Measurements from ENCODE around the gene TUSC1.
"Not testable (repeated sequence)": the region's sequence is repeated elsewhere in the genome, so short reads cannot be mapped to it uniquely, and the experiment has no call there.

The TUSC1 gene

GRCh38 chr9:25684321-25684720 lies 6.1 kb upstream of the TUSC1 start:
- H3K9me3 ChIP-seq (ENCODE audit: control insufficient read depth in 2 of 2, low read length in 2 of 2) = no peaks in the 10 kb centered on the region
- no peaks in the 10 kb centered on the region for H3K27me3 ChIP-seq (ENCODE audit: control insufficient read depth in 1 of 2, insufficient read depth in 2 of 2, low read length in 2 of 2)
- no peaks in the 10 kb centered on the region for H3K4me1 ChIP-seq (ENCODE audit: control insufficient read depth, insufficient read depth, low read length)
- no peak overlapping the region for H3K9ac ChIP-seq (ENCODE audit: low read length in 2 of 2)
- H3K4me3 ChIP-seq (ENCODE audit: low read length in 2 of 2) = no peak overlapping the region
- no peak overlapping the region for H3K27ac ChIP-seq (ENCODE audit: low read length)
- H3K36me3 ChIP-seq (ENCODE audit: control insufficient read depth in 2 of 2, insufficient read depth in 2 of 2, low read length in 2 of 2) = no peaks in the 10 kb centered on the region

- Histone ChIP-seq H3K27me3 (ENCODE audit: control insufficient read depth in 1 of 2, insufficient read depth in 2 of 2, low read length in 2 of 2) (no peaks in the 10 kb centered on the region), H3K27ac (ENCODE audit: low read length) (no peak overlapping the region), H3K9me3 (ENCODE audit: control insufficient read depth in 2 of 2, low read length in 2 of 2) (no peaks in the 10 kb centered on the region)
Measured at GRCh38 chr9:25681266-25681665, 3.0 kb upstream of the TUSC1 start.

GRCh38 chr9:25678846-25679360 lies 659 bp upstream of the TUSC1 start:
- Histone ChIP-seq H3K36me3 (ENCODE audit: control insufficient read depth in 2 of 2, insufficient read depth in 2 of 2, low read length in 2 of 2) (no peaks in the 10 kb centered on the region), H3K4me3 (ENCODE audit: low read length in 2 of 2) (peak overlapping the region; percentile 76 to 89), H3K9me3 (ENCODE audit: control insufficient read depth in 2 of 2, low read length in 2 of 2) (no peaks in the 10 kb centered on the region), H3K27ac (ENCODE audit: low read length) (peak overlapping the region; percentile 93), H3K27me3 (ENCODE audit: control insufficient read depth in 1 of 2, insufficient read depth in 2 of 2, low read length in 2 of 2) (no peaks in the 10 kb centered on the region), H3K4me1 (ENCODE audit: control insufficient read depth, insufficient read depth, low read length) (peaks cover 7% of the 10 kb centered on the region), H3K9ac (ENCODE audit: low read length in 2 of 2) (peak overlapping the region; percentile 72 to 91)

More at GRCh38 chr9:25681266-25681665, 3.0 kb upstream of the TUSC1 start:
- no peaks in the 10 kb centered on the region for H3K36me3 ChIP-seq (ENCODE audit: control insufficient read depth in 2 of 2, insufficient read depth in 2 of 2, low read length in 2 of 2)
- H3K4me1 ChIP-seq (ENCODE audit: control insufficient read depth, insufficient read depth, low read length) = peaks cover 7% of the 10 kb centered on the region
- no peak overlapping the region for H3K4me3 ChIP-seq (ENCODE audit: low read length in 2 of 2)
- H3K9ac ChIP-seq (ENCODE audit: low read length in 2 of 2) = no peak overlapping the region

GRCh38 chr9:25677301-25678146 lies 720 bp downstream of the TUSC1 start:
- H3K9me3 ChIP-seq (ENCODE audit: control insufficient read depth in 2 of 2, low read length in 2 of 2) = no peaks in the 10 kb centered on the region
- peak overlapping the region; percentile 87 to 89 for H3K4me3 ChIP-seq (ENCODE audit: low read length in 2 of 2)
- no peaks in the 10 kb centered on the region for H3K36me3 ChIP-seq (ENCODE audit: control insufficient read depth in 2 of 2, insufficient read depth in 2 of 2, low read length in 2 of 2)
- H3K27ac ChIP-seq (ENCODE audit: low read length) = peak overlapping the region; percentile 93
- peaks cover 7% of the 10 kb centered on the region for H3K4me1 ChIP-seq (ENCODE audit: control insufficient read depth, insufficient read depth, low read length)
- no peaks in the 10 kb centered on the region for H3K27me3 ChIP-seq (ENCODE audit: control insufficient read depth in 1 of 2, insufficient read depth in 2 of 2, low read length in 2 of 2)
- H3K9ac ChIP-seq (ENCODE audit: low read length in 2 of 2) = peak overlapping the region; percentile 72 to 91

- H3K9ac ChIP-seq (ENCODE audit: low read length in 2 of 2); H3K4me3 ChIP-seq (ENCODE audit: low read length in 2 of 2): not testable (repeated sequence)
Measured at GRCh38 chr9:25675858-25676257, 2.4 kb downstream of the TUSC1 start.

GRCh38 chr9:25658571-25658970 lies 19.7 kb downstream of the TUSC1 start:
- no peaks in the 10 kb centered on the region for H3K36me3 ChIP-seq (ENCODE audit: control insufficient read depth in 2 of 2, insufficient read depth in 2 of 2, low read length in 2 of 2)
- no peaks in the 10 kb centered on the region for H3K4me1 ChIP-seq (ENCODE audit: control insufficient read depth, insufficient read depth, low read length)
- no peak overlapping the region for H3K9ac ChIP-seq (ENCODE audit: low read length in 2 of 2)
- no peaks in the 10 kb centered on the region for H3K27me3 ChIP-seq (ENCODE audit: control insufficient read depth in 1 of 2, insufficient read depth in 2 of 2, low read length in 2 of 2)
- no peak overlapping the region for H3K4me3 ChIP-seq (ENCODE audit: low read length in 2 of 2)
- no peak overlapping the region for H3K27ac ChIP-seq (ENCODE audit: low read length)
- H3K9me3 ChIP-seq (ENCODE audit: control insufficient read depth in 2 of 2, low read length in 2 of 2) = no peaks in the 10 kb centered on the region

More at GRCh38 chr9:25675858-25676257, 2.4 kb downstream of the TUSC1 start:
- H3K36me3 ChIP-seq (ENCODE audit: control insufficient read depth in 2 of 2, insufficient read depth in 2 of 2, low read length in 2 of 2); H3K9me3 ChIP-seq (ENCODE audit: control insufficient read depth in 2 of 2, low read length in 2 of 2); H3K27me3 ChIP-seq (ENCODE audit: control insufficient read depth in 1 of 2, insufficient read depth in 2 of 2, low read length in 2 of 2); H3K4me1 ChIP-seq (ENCODE audit: control insufficient read depth, insufficient read depth, low read length); H3K27ac ChIP-seq (ENCODE audit: low read length): not testable (repeated sequence)

- no peak overlapping the region for H3K9ac ChIP-seq (ENCODE audit: low read length in 2 of 2)
- H3K4me1 ChIP-seq (ENCODE audit: control insufficient read depth, insufficient read depth, low read length) = no peaks in the 10 kb centered on the region
- no peak overlapping the region for H3K4me3 ChIP-seq (ENCODE audit: low read length in 2 of 2)
- H3K36me3 ChIP-seq (ENCODE audit: control insufficient read depth in 2 of 2, insufficient read depth in 2 of 2, low read length in 2 of 2) = no peaks in the 10 kb centered on the region
- no peak overlapping the region for H3K27ac ChIP-seq (ENCODE audit: low read length)
- H3K9me3 ChIP-seq (ENCODE audit: control insufficient read depth in 2 of 2, low read length in 2 of 2) = no peaks in the 10 kb centered on the region
- no peaks in the 10 kb centered on the region for H3K27me3 ChIP-seq (ENCODE audit: control insufficient read depth in 1 of 2, insufficient read depth in 2 of 2, low read length in 2 of 2)
Measured at GRCh38 chr9:25654417-25654816, 23.8 kb downstream of the TUSC1 start.

- H3K9ac ChIP-seq (ENCODE audit: low read length in 2 of 2) = no peak overlapping the region
- no peaks in the 10 kb centered on the region for H3K4me1 ChIP-seq (ENCODE audit: control insufficient read depth, insufficient read depth, low read length)
- no peak overlapping the region for H3K4me3 ChIP-seq (ENCODE audit: low read length in 2 of 2)
- no peaks in the 10 kb centered on the region for H3K36me3 ChIP-seq (ENCODE audit: control insufficient read depth in 2 of 2, insufficient read depth in 2 of 2, low read length in 2 of 2)
- no peaks in the 10 kb centered on the region for H3K27me3 ChIP-seq (ENCODE audit: control insufficient read depth in 1 of 2, insufficient read depth in 2 of 2, low read length in 2 of 2)
- no peak overlapping the region for H3K27ac ChIP-seq (ENCODE audit: low read length)
- no peaks in the 10 kb centered on the region for H3K9me3 ChIP-seq (ENCODE audit: control insufficient read depth in 2 of 2, low read length in 2 of 2)
Measured at GRCh38 chr9:25648116-25648515, 30.1 kb downstream of the TUSC1 start.

GRCh38 chr9:25636026-25636425 lies 42.2 kb downstream of the TUSC1 start:
- H3K4me3 ChIP-seq (ENCODE audit: low read length in 2 of 2) = no peak overlapping the region
- H3K4me1 ChIP-seq (ENCODE audit: control insufficient read depth, insufficient read depth, low read length) = no peaks in the 10 kb centered on the region
- no peaks in the 10 kb centered on the region for H3K9me3 ChIP-seq (ENCODE audit: control insufficient read depth in 2 of 2, low read length in 2 of 2)
- H3K27me3 ChIP-seq (ENCODE audit: control insufficient read depth in 1 of 2, insufficient read depth in 2 of 2, low read length in 2 of 2) = no peaks in the 10 kb centered on the region
- H3K36me3 ChIP-seq (ENCODE audit: control insufficient read depth in 2 of 2, insufficient read depth in 2 of 2, low read length in 2 of 2) = no peaks in the 10 kb centered on the region
- H3K27ac ChIP-seq (ENCODE audit: low read length) = no peak overlapping the region
- H3K9ac ChIP-seq (ENCODE audit: low read length in 2 of 2) = no peak overlapping the region

- no peaks in the 10 kb centered on the region for H3K4me1 ChIP-seq (ENCODE audit: control insufficient read depth, insufficient read depth, low read length)
- no peak overlapping the region for H3K27ac ChIP-seq (ENCODE audit: low read length)
- H3K36me3 ChIP-seq (ENCODE audit: control insufficient read depth in 2 of 2, insufficient read depth in 2 of 2, low read length in 2 of 2) = no peaks in the 10 kb centered on the region
- H3K27me3 ChIP-seq (ENCODE audit: control insufficient read depth in 1 of 2, insufficient read depth in 2 of 2, low read length in 2 of 2) = no peaks in the 10 kb centered on the region
- H3K4me3 ChIP-seq (ENCODE audit: low read length in 2 of 2) = no peak overlapping the region
- H3K9me3 ChIP-seq (ENCODE audit: control insufficient read depth in 2 of 2, low read length in 2 of 2) = no peaks in the 10 kb centered on the region
- H3K9ac ChIP-seq (ENCODE audit: low read length in 2 of 2) = no peak overlapping the region
Measured at GRCh38 chr9:25629231-25629630, 49.0 kb downstream of the TUSC1 start.
